Bronchial epithelial cell (primary cell): Measurements from ENCODE around the gene PADI2. TPM values are rescaled to one million over a fixed set of nuclear protein-coding genes. Genes with fewer than 3 reads are reported as not detected.
A peak's percentile ranks its signal among the peaks of the same experiment; 100 is the strongest.
"Not testable (repeated sequence)": the region's sequence is repeated elsewhere in the genome, so short reads cannot be mapped to it uniquely, and the experiment has no call there.

Experiments
- DNase-seq: peaks from one replicate; pipeline ENCODE4 v3.0.0-alpha.2; 2010; ENCODE audit warnings: low read depth
- FAIRE-seq: peaks from 2 replicates; lab custom pipeline; 2011; peaks lifted over from hg19 to GRCh38; lab: Jason Lieb, UNC
- H3K27me3 ChIP-seq: 2 replicates; pipeline ENCODE4 v1.5.1; 2011; ENCODE audit warnings: low read length; ENCODE audit not compliant: control insufficient read depth, insufficient read depth
- H3K36me3 ChIP-seq: 2 replicates; pipeline ENCODE4 v1.5.1; 2011; ENCODE audit warnings: low read length; ENCODE audit not compliant: control insufficient read depth, insufficient read depth
- H3K4me3 ChIP-seq: 2 replicates; pipeline ENCODE4 v1.5.1; 2011; ENCODE audit warnings: mild to moderate bottlenecking, low read depth, low read length, control low read depth
- CTCF ChIP-seq: IDR thresholded peaks from 2 replicates; pipeline ENCODE4 v1.5.1; 2011; ENCODE audit warnings: mild to moderate bottlenecking, moderate library complexity, low read length, control low read depth, inconsistent platforms; ENCODE audit not compliant: insufficient read depth, severe bottlenecking
- total RNA-seq: library from RNA; depleted of rRNA; stranded (reverse); fragments of >200 nt; gene quantifications from 2 replicates; pipeline ENCODE4 v1.2.1, GENCODE V29; 2014

PADI2 gene
- total RNA-seq, 1 donor from 2014 or later: 1.3 TPM

- DNase-seq (no peak), FAIRE-seq (no peak)
- Histone ChIP-seq H3K27me3 (no peaks in the 10 kb centered on the region), H3K4me3 (no peak overlapping the region), H3K36me3 (no peaks in the 10 kb centered on the region)
- no peak for TF ChIP-seq CTCF
Measured at GRCh38 chr1:17065666-17066065, 53.6 kb downstream of the PADI2 start.

DNA sequence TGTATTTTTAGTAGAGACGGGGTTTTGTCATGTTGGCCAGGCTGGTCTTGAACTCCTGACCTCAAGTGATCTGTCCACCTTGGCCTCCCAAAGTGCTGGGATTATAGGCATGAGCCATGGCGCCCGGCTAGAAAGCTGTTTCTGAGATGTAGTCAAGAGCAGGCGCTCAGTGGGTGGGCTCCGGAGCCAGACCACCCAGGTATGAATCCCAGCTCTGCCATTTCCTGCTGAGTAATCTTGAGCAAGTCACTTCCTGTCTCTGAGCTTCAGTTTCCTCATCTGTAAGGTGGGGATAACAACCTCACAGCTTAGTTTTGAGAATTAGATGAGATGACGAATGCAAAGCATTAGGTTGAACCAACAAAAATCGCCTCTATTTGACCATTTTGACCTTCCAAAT is 56.5 kb downstream of the PADI2 start:
- not testable (repeated sequence) for FAIRE-seq, H3K4me3 ChIP-seq, H3K27me3 ChIP-seq, H3K36me3 ChIP-seq
- peak; percentile 38 for DNase-seq

DNA sequence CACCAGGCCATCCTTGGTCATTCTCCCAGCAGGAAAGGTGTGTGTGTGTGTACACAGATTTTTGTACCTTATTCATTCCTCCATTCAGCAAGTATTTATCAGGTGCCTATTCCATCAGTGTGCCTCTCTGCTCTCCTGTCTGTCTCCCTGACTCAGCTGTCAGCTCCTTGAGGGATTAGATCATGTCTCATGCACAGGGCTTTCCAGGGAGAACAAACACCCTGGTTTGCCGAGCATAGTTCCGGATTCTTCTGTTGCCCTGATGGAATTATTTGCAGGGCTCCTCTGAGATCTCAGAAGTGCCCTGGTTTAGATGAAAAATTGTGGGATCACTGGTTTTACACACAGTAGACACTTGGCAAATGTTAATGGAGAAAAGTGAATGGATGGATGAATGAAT is 57.4 kb downstream of the PADI2 start:
- no peaks in the 10 kb centered on the region for H3K27me3 ChIP-seq
- no peaks in the 10 kb centered on the region for H3K36me3 ChIP-seq
- DNase-seq (peak; percentile 44), FAIRE-seq (no peak)
- no peak overlapping the region for H3K4me3 ChIP-seq
- TF ChIP-seq CTCF: no peak

DNA sequence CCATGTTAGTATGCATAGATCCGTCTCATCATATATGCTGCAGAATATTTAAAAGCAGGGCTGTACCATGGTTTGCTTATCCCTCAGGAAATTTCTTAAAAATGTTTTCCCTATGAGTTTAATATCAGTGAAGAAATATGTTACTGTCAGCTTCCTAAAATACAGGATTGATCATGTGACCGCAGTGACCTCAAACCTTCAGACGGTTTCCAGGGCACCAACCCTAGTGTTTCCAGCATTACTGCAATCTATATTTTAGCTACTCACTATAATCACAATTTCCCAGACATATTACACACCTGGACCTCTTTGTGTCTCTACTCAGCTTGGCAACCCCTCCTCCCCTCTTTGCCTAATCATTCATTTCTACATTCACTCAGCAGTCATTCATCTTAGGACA is 57.8 kb downstream of the PADI2 start:
- Histone ChIP-seq H3K4me3 (no peak overlapping the region), H3K27me3 (no peaks in the 10 kb centered on the region), H3K36me3 (no peaks in the 10 kb centered on the region)
- DNase-seq: no peak
- TF ChIP-seq CTCF: no peak
- FAIRE-seq: no peak

DNA sequence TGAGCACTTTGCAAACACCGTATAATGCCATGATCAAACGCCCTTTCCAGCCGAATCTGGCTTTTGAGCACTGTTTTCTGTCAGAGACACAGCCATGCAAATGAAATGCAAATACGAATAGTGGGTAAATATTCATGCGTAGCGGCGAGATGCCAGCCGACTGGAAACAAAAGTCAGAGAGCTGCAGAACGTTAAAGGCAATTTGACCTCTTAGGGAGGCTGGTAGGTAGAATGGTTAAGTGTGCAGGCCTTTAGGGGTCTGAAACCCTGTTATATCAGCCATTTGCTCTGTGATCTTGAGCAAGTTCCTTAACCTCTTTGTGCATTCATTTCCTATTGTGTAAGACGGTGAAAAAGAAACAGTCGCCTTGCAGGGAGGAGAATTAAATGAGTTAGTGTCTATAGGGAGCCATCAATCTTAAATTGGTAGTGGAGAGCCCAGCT is 58.9 kb downstream of the PADI2 start:
- no peaks in the 10 kb centered on the region for H3K36me3 ChIP-seq
- no peak overlapping the region for H3K4me3 ChIP-seq
- DNase-seq (no peak), FAIRE-seq (no peak)
- no peak for TF ChIP-seq CTCF
- no peaks in the 10 kb centered on the region for H3K27me3 ChIP-seq

GRCh38 chr1:17059391-17060305 is 59.6 kb downstream of the PADI2 start:
- TF ChIP-seq CTCF: peak; percentile 96
- DNase-seq (peak; percentile 62), FAIRE-seq (peak; percentile 64)
- no peaks in the 10 kb centered on the region for H3K27me3 ChIP-seq
- H3K4me3 ChIP-seq: no peak overlapping the region
- no peaks in the 10 kb centered on the region for H3K36me3 ChIP-seq
